ENCODE data around the gene PUS10. TPM values are rescaled to one million over a fixed set of nuclear protein-coding genes. Genes with fewer than 3 reads are reported as not detected.
"Not testable (repeated sequence)": the region's sequence is repeated elsewhere in the genome, so short reads cannot be mapped to it uniquely, and the experiment has no call there.

PUS10 gene
- total and polyA plus RNA-seq, 5 donors from 2014 or later: 4.5 to 7.1 (median 5.5) TPM

GRCh38 chr2:60925994-60926740 is 91.9 kb downstream of the PUS10 start:
- peaks cover 43% of the 10 kb centered on the region for H3K36me3 Mint-ChIP-seq
- no peak overlapping the region for H3K4me3 ChIP-seq (ENCODE audit: low read depth, low read length)
- no peaks in the 10 kb centered on the region for H3K27me3 Mint-ChIP-seq
- H3K9me3 Mint-ChIP-seq: peaks cover 0 to 2% (median 0%) of the 10 kb centered on the region in 7 donors
- ATAC-seq (ENCODE audit: low read depth in 2 of 2) (no peak), DNase-seq (no peak)
- H3K4me3 Mint-ChIP-seq: no peak overlapping the region
- peaks cover 4 to 15% (median 7%) of the 10 kb centered on the region in 4 donors for H3K4me1 Mint-ChIP-seq
- peak overlapping the region in 1 of 3 donors; percentile 65 for H3K27ac Mint-ChIP-seq
- no peaks in the 10 kb centered on the region for H3K4me1 ChIP-seq (ENCODE audit: control insufficient read depth, insufficient read depth, low read length, poor library complexity, severe bottlenecking)
- no peak overlapping the region for H3K27ac ChIP-seq (ENCODE audit: insufficient read depth, low read length, poor library complexity, severe bottlenecking)
- H3K27me3 ChIP-seq (ENCODE audit: control insufficient read depth, insufficient read depth, low read length): no peaks in the 10 kb centered on the region
- H3K9me3 ChIP-seq (ENCODE audit: control insufficient read depth in 2 of 2, low read length in 2 of 2): no peaks in the 10 kb centered on the region
- peaks cover 57% of the 10 kb centered on the region for H3K36me3 ChIP-seq (ENCODE audit: control insufficient read depth, insufficient read depth, low read length)

GRCh38 chr2:60907329-60907728 is 110.7 kb downstream of the PUS10 start:
- ATAC-seq (ENCODE audit: low read depth in 2 of 2) (no peak), DNase-seq (no peak)
- Histone ChIP-seq H3K4me1 (ENCODE audit: control insufficient read depth, insufficient read depth, low read length, poor library complexity, severe bottlenecking) (no peaks in the 10 kb centered on the region), H3K36me3 (ENCODE audit: control insufficient read depth, insufficient read depth, low read length) (peaks cover 40% of the 10 kb centered on the region), H3K9me3 (ENCODE audit: control insufficient read depth in 2 of 2, low read length in 2 of 2) (no peaks in the 10 kb centered on the region), H3K27me3 (ENCODE audit: control insufficient read depth, insufficient read depth, low read length) (no peaks in the 10 kb centered on the region), H3K4me3 (ENCODE audit: low read depth, low read length) (no peak overlapping the region), H3K27ac (ENCODE audit: insufficient read depth, low read length, poor library complexity, severe bottlenecking) (no peak overlapping the region)
- no peaks in the 10 kb centered on the region for H3K9me3 Mint-ChIP-seq
- peaks cover 23% of the 10 kb centered on the region for H3K36me3 Mint-ChIP-seq
- peaks cover 7 to 18% (median 14%) of the 10 kb centered on the region in 4 donors for H3K4me1 Mint-ChIP-seq
- no peak overlapping the region for H3K4me3 Mint-ChIP-seq
- H3K27me3 Mint-ChIP-seq: no peaks in the 10 kb centered on the region
- H3K27ac Mint-ChIP-seq: no peak overlapping the region

GRCh38 chr2:60906395-60906794 is 111.7 kb downstream of the PUS10 start:
- Histone ChIP-seq H3K9me3 (ENCODE audit: control insufficient read depth in 2 of 2, low read length in 2 of 2) (no peaks in the 10 kb centered on the region), H3K4me1 (ENCODE audit: control insufficient read depth, insufficient read depth, low read length, poor library complexity, severe bottlenecking) (no peaks in the 10 kb centered on the region), H3K27ac (ENCODE audit: insufficient read depth, low read length, poor library complexity, severe bottlenecking) (no peak overlapping the region), H3K4me3 (ENCODE audit: low read depth, low read length) (no peak overlapping the region), H3K36me3 (ENCODE audit: control insufficient read depth, insufficient read depth, low read length) (peaks cover 49% of the 10 kb centered on the region), H3K27me3 (ENCODE audit: control insufficient read depth, insufficient read depth, low read length) (no peaks in the 10 kb centered on the region)
- Mint-ChIP-seq H3K4me1 (peaks cover 0 to 19% (median 14%) of the 10 kb centered on the region in 4 donors), H3K4me3 (no peak overlapping the region), H3K9me3 (no peaks in the 10 kb centered on the region), H3K27ac (peak overlapping the region in 2 of 3 donors; percentile 22 to 31), H3K27me3 (no peaks in the 10 kb centered on the region), H3K36me3 (peaks cover 25% of the 10 kb centered on the region)
- DNase-seq: no peak
- ATAC-seq (ENCODE audit: low read depth in 2 of 2): no peak

- DNase-seq: not testable (repeated sequence)
Observed at GRCh38 chr2:60905867-60906266, 112.2 kb downstream of the PUS10 start.

GRCh38 chr2:60901296-60901695 is 116.8 kb downstream of the PUS10 start:
- peaks cover 27 to 38% (median 32%) of the 10 kb centered on the region in 4 donors for H3K4me1 Mint-ChIP-seq
- not testable (repeated sequence) for H3K27ac Mint-ChIP-seq; H3K9me3 Mint-ChIP-seq; H3K27me3 ChIP-seq (ENCODE audit: control insufficient read depth, insufficient read depth, low read length); H3K4me3 Mint-ChIP-seq; H3K9me3 ChIP-seq (ENCODE audit: control insufficient read depth in 2 of 2, low read length in 2 of 2); H3K4me1 ChIP-seq (ENCODE audit: control insufficient read depth, insufficient read depth, low read length, poor library complexity, severe bottlenecking); H3K27me3 Mint-ChIP-seq; H3K4me3 ChIP-seq (ENCODE audit: low read depth, low read length); H3K27ac ChIP-seq (ENCODE audit: insufficient read depth, low read length, poor library complexity, severe bottlenecking); DNase-seq; ATAC-seq (ENCODE audit: low read depth in 2 of 2)
- peaks cover 77% of the 10 kb centered on the region for H3K36me3 ChIP-seq (ENCODE audit: control insufficient read depth, insufficient read depth, low read length)
- peaks cover 55% of the 10 kb centered on the region for H3K36me3 Mint-ChIP-seq

More at GRCh38 chr2:60905867-60906266, 112.2 kb downstream of the PUS10 start:
- not testable (repeated sequence) for H3K27ac ChIP-seq (ENCODE audit: insufficient read depth, low read length, poor library complexity, severe bottlenecking); ATAC-seq (ENCODE audit: low read depth in 2 of 2); H3K9me3 Mint-ChIP-seq; H3K27me3 Mint-ChIP-seq; H3K4me3 ChIP-seq (ENCODE audit: low read depth, low read length); H3K4me1 ChIP-seq (ENCODE audit: control insufficient read depth, insufficient read depth, low read length, poor library complexity, severe bottlenecking); H3K9me3 ChIP-seq (ENCODE audit: control insufficient read depth in 2 of 2, low read length in 2 of 2); H3K4me3 Mint-ChIP-seq; H3K27me3 ChIP-seq (ENCODE audit: control insufficient read depth, insufficient read depth, low read length)
- Mint-ChIP-seq H3K27ac (peak overlapping the region in 2 of 3 donors; percentile 39 to 46), H3K36me3 (peaks cover 25% of the 10 kb centered on the region), H3K4me1 (peaks cover 0 to 18% (median 13%) of the 10 kb centered on the region in 4 donors)
- peaks cover 51% of the 10 kb centered on the region for H3K36me3 ChIP-seq (ENCODE audit: control insufficient read depth, insufficient read depth, low read length)

GRCh38 chr2:60899892-60900249 is 118.2 kb downstream of the PUS10 start:
- peaks cover 7% of the 10 kb centered on the region for H3K4me1 ChIP-seq (ENCODE audit: control insufficient read depth, insufficient read depth, low read length, poor library complexity, severe bottlenecking)
- Mint-ChIP-seq H3K9me3 (no peaks in the 10 kb centered on the region), H3K36me3 (peaks cover 50% of the 10 kb centered on the region), H3K27ac (peak overlapping the region in 1 of 3 donors; percentile 20), H3K4me1 (peaks cover 21 to 30% (median 27%) of the 10 kb centered on the region in 4 donors), H3K27me3 (no peaks in the 10 kb centered on the region), H3K4me3 (no peak overlapping the region)
- ATAC-seq (ENCODE audit: low read depth in 2 of 2) (no peak), DNase-seq (no peak)
- no peaks in the 10 kb centered on the region for H3K9me3 ChIP-seq (ENCODE audit: control insufficient read depth in 2 of 2, low read length in 2 of 2)
- peaks cover 79% of the 10 kb centered on the region for H3K36me3 ChIP-seq (ENCODE audit: control insufficient read depth, insufficient read depth, low read length)
- H3K4me3 ChIP-seq (ENCODE audit: low read depth, low read length): no peak overlapping the region
- no peaks in the 10 kb centered on the region for H3K27me3 ChIP-seq (ENCODE audit: control insufficient read depth, insufficient read depth, low read length)
- peak overlapping the region; percentile 42 for H3K27ac ChIP-seq (ENCODE audit: insufficient read depth, low read length, poor library complexity, severe bottlenecking)

- peak overlapping the region; percentile 62 to 87 (median 76) for H3K27ac Mint-ChIP-seq
- no peaks in the 10 kb centered on the region for H3K9me3 ChIP-seq (ENCODE audit: control insufficient read depth in 2 of 2, low read length in 2 of 2)
- ATAC-seq (ENCODE audit: low read depth in 2 of 2): peak in 1 of 2 donors; percentile 12
- no peak for DNase-seq
- H3K4me1 Mint-ChIP-seq: peaks cover 21 to 30% (median 28%) of the 10 kb centered on the region in 4 donors
- no peaks in the 10 kb centered on the region for H3K27me3 Mint-ChIP-seq
- peaks cover 7% of the 10 kb centered on the region for H3K4me1 ChIP-seq (ENCODE audit: control insufficient read depth, insufficient read depth, low read length, poor library complexity, severe bottlenecking)
- H3K4me3 Mint-ChIP-seq: peak overlapping the region in 2 of 4 donors; percentile 43 to 70
- H3K27me3 ChIP-seq (ENCODE audit: control insufficient read depth, insufficient read depth, low read length): no peaks in the 10 kb centered on the region
- H3K36me3 ChIP-seq (ENCODE audit: control insufficient read depth, insufficient read depth, low read length): peaks cover 78% of the 10 kb centered on the region
- no peaks in the 10 kb centered on the region for H3K9me3 Mint-ChIP-seq
- peak overlapping the region; percentile 42 for H3K27ac ChIP-seq (ENCODE audit: insufficient read depth, low read length, poor library complexity, severe bottlenecking)
- peaks cover 53% of the 10 kb centered on the region for H3K36me3 Mint-ChIP-seq
- no peak overlapping the region for H3K4me3 ChIP-seq (ENCODE audit: low read depth, low read length)
Observed at GRCh38 chr2:60899230-60899891, 118.7 kb downstream of the PUS10 start.
